Stimulated activated CD8-positive, alpha-beta memory T cell treated with anti-CD3 and anti-CD28 coated beads, Interleukin-7, amount 100 ng/mL, for 24 hours (primary cell): ENCODE results near the gene RAD50.
A peak's percentile ranks its signal among the peaks of the same experiment; 100 is the strongest.
"Not testable (repeated sequence)": the region's sequence is repeated elsewhere in the genome, so short reads cannot be mapped to it uniquely, and the experiment has no call there.

Source experiments
- DNase-seq: peaks from one replicate; pipeline ENCODE4 v3.0.0-alpha.2; 2020; ENCODE audit warnings: low read depth

The RAD50 gene

GRCh38 chr5:132557478-132558172, 848 bp downstream of the RAD50 start:
- peak; percentile 6 for DNase-seq

GRCh38 chr5:132559383-132560060, 2.7 kb downstream of the RAD50 start:
- no peak for DNase-seq

GRCh38 chr5:132561601-132562000, 4.8 kb downstream of the RAD50 start:
- DNase-seq, result no peak

- DNase-seq, result not testable (repeated sequence)
These were observed 7.8 kb downstream of the RAD50 start for GRCh38 chr5:132564555-132564954.

GRCh38 chr5:132566657-132567056, 9.9 kb downstream of the RAD50 start:
- DNase-seq, result no peak

GRCh38 chr5:132576123-132576522, 19.3 kb downstream of the RAD50 start:
- DNase-seq, result no peak

- not testable (repeated sequence) for DNase-seq
These were observed 27.8 kb downstream of the RAD50 start for GRCh38 chr5:132584560-132584959.

GRCh38 chr5:132586063-132586462, 29.3 kb downstream of the RAD50 start:
- DNase-seq, result no peak

GRCh38 chr5:132589467-132589866, 32.7 kb downstream of the RAD50 start:
- DNase-seq, result no peak

- DNase-seq, result no peak
These were observed 34.4 kb downstream of the RAD50 start for GRCh38 chr5:132591145-132591544.

GRCh38 chr5:132592521-132592920, 35.7 kb downstream of the RAD50 start:
- DNase-seq, result no peak

GRCh38 chr5:132594170-132594569, 37.4 kb downstream of the RAD50 start:
- DNase-seq, result no peak

- no peak for DNase-seq
These were observed 38.8 kb downstream of the RAD50 start for GRCh38 chr5:132595624-132596023.

GRCh38 chr5:132601071-132601728, 44.4 kb downstream of the RAD50 start:
- no peak for DNase-seq

- no peak for DNase-seq
These were observed 50.3 kb downstream of the RAD50 start for GRCh38 chr5:132607095-132607494.

- DNase-seq, result no peak
These were observed 51.3 kb downstream of the RAD50 start for GRCh38 chr5:132608107-132608506.

- no peak for DNase-seq
These were observed 55.2 kb downstream of the RAD50 start for GRCh38 chr5:132611965-132612364.

- no peak for DNase-seq
These were observed 56.1 kb downstream of the RAD50 start for GRCh38 chr5:132612846-132613245.

- DNase-seq, result no peak
These were observed 64.9 kb downstream of the RAD50 start for GRCh38 chr5:132621699-132622098.

- no peak for DNase-seq
These were observed 65.8 kb downstream of the RAD50 start for GRCh38 chr5:132622608-132623007.

- DNase-seq, result no peak
These were observed 70.7 kb downstream of the RAD50 start for GRCh38 chr5:132627470-132627869.

- DNase-seq, result no peak
These were observed 72.0 kb downstream of the RAD50 start for GRCh38 chr5:132628814-132629213.

GRCh38 chr5:132629230-132629944, 72.6 kb downstream of the RAD50 start:
- no peak for DNase-seq
